Measurements from ENCODE around the gene NBEA.

The NBEA gene

GRCh38 chr13:35694549-35695447 lies 752.7 kb downstream of the NBEA start:
- no peak for DNase-seq (ENCODE audit: low read depth)
- no peak for TF ChIP-seq CTCF (IDR thresholded peaks at IDR 0.05; ENCODE audit: low read depth, low read length, missing control alignments)
- no peak overlapping the region for H3K4me3 ChIP-seq (ENCODE audit: low read depth, low read length)
- in situ Hi-C loops (cut with HindIII; ENCODE audit: low sequenced_read_pairs), result no loop called here

GRCh38 chr13:35695448-35695770 lies 753.3 kb downstream of the NBEA start:
- no peak for DNase-seq (ENCODE audit: low read depth)
- H3K4me3 ChIP-seq (ENCODE audit: low read depth, low read length), result no peak overlapping the region
- TF ChIP-seq CTCF (IDR thresholded peaks at IDR 0.05; ENCODE audit: low read depth, low read length, missing control alignments), result no peak
- in situ Hi-C loops (cut with HindIII; ENCODE audit: low sequenced_read_pairs), result no loop called here

- no peak for DNase-seq (ENCODE audit: low read depth)
- no peak for TF ChIP-seq CTCF (IDR thresholded peaks at IDR 0.05; ENCODE audit: low read depth, low read length, missing control alignments)
- in situ Hi-C loops (cut with HindIII; ENCODE audit: low sequenced_read_pairs), result no loop called here
- no peak overlapping the region for H3K4me3 ChIP-seq (ENCODE audit: low read depth, low read length)
Observed at GRCh38 chr13:35697186-35697730, 755.2 kb downstream of the NBEA start.

- no peak for DNase-seq (ENCODE audit: low read depth)
- TF ChIP-seq CTCF (IDR thresholded peaks at IDR 0.05; ENCODE audit: low read depth, low read length, missing control alignments), result no peak
- in situ Hi-C loops (cut with HindIII; ENCODE audit: low sequenced_read_pairs), result no loop called here
- H3K4me3 ChIP-seq (ENCODE audit: low read depth, low read length), result no peak overlapping the region
Observed at GRCh38 chr13:35698911-35699576, 757.0 kb downstream of the NBEA start.

- H3K4me3 ChIP-seq (ENCODE audit: low read depth, low read length), result no peak overlapping the region
- no peak for TF ChIP-seq CTCF (IDR thresholded peaks at IDR 0.05; ENCODE audit: low read depth, low read length, missing control alignments)
- peak; percentile 40 for DNase-seq (ENCODE audit: low read depth)
- in situ Hi-C loops (cut with HindIII; ENCODE audit: low sequenced_read_pairs), result no loop called here
Observed at GRCh38 chr13:35699825-35700510, 757.9 kb downstream of the NBEA start.

- H3K4me3 ChIP-seq (ENCODE audit: low read depth, low read length), result no peak overlapping the region
- TF ChIP-seq CTCF (IDR thresholded peaks at IDR 0.05; ENCODE audit: low read depth, low read length, missing control alignments), result no peak
- DNase-seq (ENCODE audit: low read depth), result no peak
- in situ Hi-C loops (cut with HindIII; ENCODE audit: low sequenced_read_pairs), result no loop called here
Observed at GRCh38 chr13:35700671-35701070, 758.6 kb downstream of the NBEA start.
